ENCODE data around the gene TMEM151A.
"Not testable (repeated sequence)": the region's sequence is repeated elsewhere in the genome, so short reads cannot be mapped to it uniquely, and the experiment has no call there.

The TMEM151A gene

GRCh38 chr11:66267379-66268243 lies 24.1 kb upstream of the TMEM151A start:
- peak; percentile 65 for DNase-seq

- peak; percentile 97 for DNase-seq
Observed at GRCh38 chr11:66268244-66268951, 23.3 kb upstream of the TMEM151A start, which contains the start of gene RAB1B. TSS of gene RAB1B (plus strand) at chr11:66268639. CDS start at chr11:66268680, 41 bp downstream.

GRCh38 chr11:66268952-66269905 lies 22.5 kb upstream of the TMEM151A start:
- no peak for DNase-seq

- DNase-seq, result no peak
Observed at GRCh38 chr11:66271816-66272215, 19.9 kb upstream of the TMEM151A start.

- no peak for DNase-seq
Observed at GRCh38 chr11:66272596-66272995, 19.1 kb upstream of the TMEM151A start.

- no peak for DNase-seq
Observed at GRCh38 chr11:66274219-66274618, 17.5 kb upstream of the TMEM151A start.

- DNase-seq, result no peak
Observed at GRCh38 chr11:66275396-66275795, 16.3 kb upstream of the TMEM151A start.

- DNase-seq, result no peak
Observed at GRCh38 chr11:66275984-66276612, 15.6 kb upstream of the TMEM151A start.

GRCh38 chr11:66276619-66277018 lies 15.1 kb upstream of the TMEM151A start:
- DNase-seq, result not testable (repeated sequence)

GRCh38 chr11:66277064-66277463 lies 14.6 kb upstream of the TMEM151A start:
- not testable (repeated sequence) for DNase-seq

- DNase-seq, result no peak
Observed at GRCh38 chr11:66277471-66278362, 14.0 kb upstream of the TMEM151A start, which contains the start of gene CNIH2. TSS of gene CNIH2 (plus strand) at chr11:66278175. CDS start at chr11:66278457, 282 bp downstream.

GRCh38 chr11:66278363-66279091 lies 13.2 kb upstream of the TMEM151A start:
- no peak for DNase-seq

GRCh38 chr11:66279092-66279734 lies 12.5 kb upstream of the TMEM151A start:
- DNase-seq, result no peak

- DNase-seq, result no peak
Observed at GRCh38 chr11:66280428-66280827, 11.3 kb upstream of the TMEM151A start.

- DNase-seq, result no peak
Observed at GRCh38 chr11:66281001-66281400, 10.7 kb upstream of the TMEM151A start.

GRCh38 chr11:66281776-66282467 lies 9.8 kb upstream of the TMEM151A start:
- no peak for DNase-seq

GRCh38 chr11:66282468-66283455 lies 8.9 kb upstream of the TMEM151A start:
- peak; percentile 93 for DNase-seq
